Measurements from ENCODE around the gene NEURL3. TPM values are rescaled to one million over a fixed set of nuclear protein-coding genes. Genes with fewer than 3 reads are reported as not detected.
"Not testable (repeated sequence)": the region's sequence is repeated elsewhere in the genome, so short reads cannot be mapped to it uniquely, and the experiment has no call there.

Gene NEURL3
- total RNA-seq = under 1 TPM; 0.48 to 0.57 TPM

DNA sequence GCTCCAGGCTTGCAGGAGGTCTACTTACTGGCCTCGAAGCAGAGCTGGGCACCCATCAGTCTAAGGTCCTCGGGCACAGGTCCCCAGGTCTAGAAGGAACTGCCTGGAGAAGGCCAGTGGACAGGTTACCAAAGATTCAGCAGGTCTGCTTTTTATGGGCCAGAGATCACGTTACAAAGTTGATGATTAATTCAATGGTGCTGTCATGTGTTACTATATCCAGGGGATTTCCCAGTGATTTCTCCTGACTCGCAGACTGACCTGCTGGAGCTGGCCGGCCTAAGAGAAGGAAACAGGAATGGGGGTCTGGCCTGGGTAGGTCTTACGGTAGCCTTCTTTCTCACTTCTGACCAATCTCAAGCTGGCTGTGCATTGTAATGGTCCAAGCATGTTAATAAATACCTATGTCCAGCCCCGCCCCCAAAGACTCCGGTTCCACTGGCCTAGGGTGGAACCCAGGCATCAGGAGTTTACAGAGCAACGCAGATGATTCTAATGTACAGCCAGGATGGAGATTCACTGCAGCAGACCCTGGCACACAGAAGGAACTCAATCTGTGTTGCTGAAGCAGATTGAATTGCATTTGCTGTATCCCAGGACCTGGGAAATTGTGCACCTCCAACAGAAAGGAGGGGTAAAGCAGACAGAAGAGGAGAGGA is at the start of gene NEURL3:
Gene NEURL3 (minus strand): TSS at position 127 of the 659 bp plus-strand sequence. CDS start 71 bp downstream, at position 56.
- DNase-seq = no peak
- Mint-ChIP-seq H3K4me3 (no peak within 1 kb of the TSS), H3K4me1 (ENCODE audit: low read depth) (peaks cover 28% of the 10 kb centered on the region), H3K36me3 (ENCODE audit: low read depth) (no peaks in the 10 kb centered on the region), H3K27me3 (ENCODE audit: low read depth) (peaks cover 5% of the 10 kb centered on the region), H3K9me3 (no peaks in the 10 kb centered on the region), H3K27ac (no peak within 1 kb of the TSS)
- CTCF ChIA-PET = interaction anchor here (0.8 to 9.6 kb wide), 5 partner anchors 23 to 98 kb away, joined by 3 to 195 read pairs (median 7); no protein-coding TSS in a partner anchor
- intact Hi-C loops (cut with micrococcal nuclease) = loop anchor here (5.0 kb wide), 1 partner anchor 298 kb away; the partner anchor contains the start of gene STARD7

- H3K4me3 Mint-ChIP-seq = peak overlapping the region; percentile 52
- peaks cover 34% of the 10 kb centered on the region for H3K4me1 Mint-ChIP-seq (ENCODE audit: low read depth)
- H3K27me3 Mint-ChIP-seq (ENCODE audit: low read depth) = no peaks in the 10 kb centered on the region
- intact Hi-C loops (cut with micrococcal nuclease) = loop anchor here (1.0 to 5.0 kb wide), 5 partner anchors 16 to 208 kb away; partner anchors contain the start of gene CNNM4
- H3K27ac Mint-ChIP-seq = peak overlapping the region; percentile 88
- DNase-seq = peak; percentile 73
- H3K36me3 Mint-ChIP-seq (ENCODE audit: low read depth) = peaks cover 19% of the 10 kb centered on the region
- CTCF ChIA-PET = interaction anchor here (0.6 to 4.7 kb wide), 28 partner anchors 8 to 315 kb away, joined by 3 to 71 read pairs (median 4); partner anchors contain the start of genes ARID5A and CNNM4
- peaks cover 5% of the 10 kb centered on the region for H3K9me3 Mint-ChIP-seq
These were observed 49.4 kb upstream of the NEURL3 start for GRCh38 chr2:96554293-96555145.

DNA sequence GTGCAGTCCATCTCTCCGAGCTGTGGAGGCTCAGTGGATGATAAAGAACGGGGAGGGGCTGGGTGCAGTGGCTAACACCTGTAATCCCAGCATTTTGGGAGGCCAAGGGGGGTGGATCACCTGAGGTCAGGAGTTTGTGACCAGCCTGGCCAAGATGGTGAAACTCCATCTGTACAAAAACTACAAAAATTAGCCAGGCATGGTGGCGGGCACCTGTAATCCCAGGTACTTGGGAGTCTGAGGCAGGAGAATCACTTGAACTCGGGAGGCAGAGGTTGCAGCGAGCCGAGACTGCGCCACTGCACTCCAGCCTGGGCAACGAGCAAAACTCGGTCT is 48.8 kb upstream of the NEURL3 start:
- Mint-ChIP-seq H3K4me1 (ENCODE audit: low read depth) (peaks cover 34% of the 10 kb centered on the region), H3K27ac (peak overlapping the region; percentile 88), H3K4me3 (peak overlapping the region; percentile 52), H3K36me3 (ENCODE audit: low read depth) (peaks cover 20% of the 10 kb centered on the region)
- H3K27me3 Mint-ChIP-seq (ENCODE audit: low read depth); H3K9me3 Mint-ChIP-seq: not testable (repeated sequence)
- intact Hi-C loops (cut with micrococcal nuclease) = loop anchor here (1.0 to 5.0 kb wide), 5 partner anchors 16 to 208 kb away; partner anchors contain the start of gene CNNM4
- peak; percentile 44 for DNase-seq
- CTCF ChIA-PET = interaction anchor here (0.6 to 4.7 kb wide), 28 partner anchors 9 to 315 kb away, joined by 3 to 71 read pairs (median 4); partner anchors contain the start of genes ARID5A and CNNM4

DNA sequence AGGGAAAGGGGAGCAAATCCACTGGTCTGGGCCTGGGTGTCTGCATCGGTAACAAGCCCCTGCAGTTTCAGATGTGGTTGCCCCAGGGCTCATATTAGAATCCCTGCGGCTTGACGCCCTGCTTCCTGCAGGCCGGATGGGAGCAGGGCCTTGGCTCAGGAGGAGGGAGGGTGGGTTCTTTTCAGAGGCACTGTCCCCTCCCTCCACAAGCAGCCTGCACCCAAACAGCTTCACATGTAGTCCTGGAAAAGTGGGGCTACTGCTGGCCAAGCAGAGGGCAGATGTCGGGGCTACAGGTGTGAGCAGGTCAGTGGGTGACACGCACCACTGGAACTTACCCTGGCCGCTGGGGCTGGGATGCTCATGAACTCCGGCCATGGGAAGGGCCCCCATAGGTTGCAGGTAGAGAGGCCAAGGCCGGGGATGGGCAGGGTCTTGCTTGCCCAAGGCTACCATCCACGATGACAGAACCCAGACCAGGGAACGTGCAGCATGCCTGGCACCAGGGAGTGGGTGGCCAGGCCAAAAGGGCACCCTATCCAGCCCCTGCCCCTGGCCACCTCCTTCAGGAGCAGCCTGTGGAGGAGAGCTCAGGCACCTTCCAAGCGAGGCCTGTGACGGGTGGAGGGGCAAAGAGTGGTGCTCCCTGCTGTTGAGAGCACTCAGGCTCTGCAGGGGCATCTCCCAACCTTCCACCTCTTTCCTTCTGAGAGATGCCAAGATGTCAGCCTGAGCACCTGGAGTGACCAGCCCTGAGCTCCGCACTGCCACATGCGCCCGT is 48.2 kb upstream of the NEURL3 start:
- peaks cover 5% of the 10 kb centered on the region for H3K9me3 Mint-ChIP-seq
- H3K36me3 Mint-ChIP-seq (ENCODE audit: low read depth) = peaks cover 20% of the 10 kb centered on the region
- CTCF ChIA-PET = interaction anchor here (0.6 to 4.7 kb wide), 26 partner anchors 10 to 314 kb away, joined by 3 to 71 read pairs (median 4); partner anchors contain the start of genes ARID5A and CNNM4
- peak; percentile 62 for DNase-seq
- no peaks in the 10 kb centered on the region for H3K27me3 Mint-ChIP-seq (ENCODE audit: low read depth)
- intact Hi-C loops (cut with micrococcal nuclease) = loop anchor here (5.0 kb wide), 1 partner anchor 209 kb away; the partner anchor contains the start of gene CNNM4
- H3K27ac Mint-ChIP-seq = peak overlapping the region; percentile 88
- H3K4me1 Mint-ChIP-seq (ENCODE audit: low read depth) = peaks cover 34% of the 10 kb centered on the region
- peak overlapping the region; percentile 52 for H3K4me3 Mint-ChIP-seq

GRCh38 chr2:96552315-96553175 is 47.4 kb upstream of the NEURL3 start:
- Mint-ChIP-seq H3K4me1 (ENCODE audit: low read depth) (peaks cover 39% of the 10 kb centered on the region), H3K4me3 (peak overlapping the region; percentile 42), H3K9me3 (peaks cover 5% of the 10 kb centered on the region), H3K36me3 (ENCODE audit: low read depth) (peaks cover 25% of the 10 kb centered on the region), H3K27ac (peak overlapping the region; percentile 88), H3K27me3 (ENCODE audit: low read depth) (no peaks in the 10 kb centered on the region)
- DNase-seq = peak; percentile 63
- intact Hi-C loops (cut with micrococcal nuclease) = loop anchor here (5.0 kb wide), 1 partner anchor 210 kb away; the partner anchor contains the start of gene CNNM4
- CTCF ChIA-PET = interaction anchor here (0.5 to 4.7 kb wide), 5 partner anchors 12 to 186 kb away, joined by 3 to 71 read pairs (median 20); partner anchors contain the start of gene ARID5A

GRCh38 chr2:96551605-96552314 is 46.6 kb upstream of the NEURL3 start:
- peak overlapping the region; percentile 88 for H3K27ac Mint-ChIP-seq
- intact Hi-C loops (cut with micrococcal nuclease) = loop anchor here (5.0 kb wide), 1 partner anchor 211 kb away; the partner anchor contains the start of gene CNNM4
- CTCF ChIA-PET = interaction anchor here (0.5 to 4.7 kb wide), 3 partner anchors 11 to 185 kb away, joined by 3 to 71 read pairs (median 5); partner anchors contain the start of gene ARID5A
- peaks cover 38% of the 10 kb centered on the region for H3K4me1 Mint-ChIP-seq (ENCODE audit: low read depth)
- peak; percentile 49 for DNase-seq
- peak overlapping the region; percentile 8 for H3K4me3 Mint-ChIP-seq
- peaks cover 32% of the 10 kb centered on the region for H3K36me3 Mint-ChIP-seq (ENCODE audit: low read depth)
- no peaks in the 10 kb centered on the region for H3K27me3 Mint-ChIP-seq (ENCODE audit: low read depth)
- H3K9me3 Mint-ChIP-seq = peaks cover 1% of the 10 kb centered on the region

GRCh38 chr2:96550787-96551604 is 45.8 kb upstream of the NEURL3 start:
- H3K27me3 Mint-ChIP-seq (ENCODE audit: low read depth) = no peaks in the 10 kb centered on the region
- H3K36me3 Mint-ChIP-seq (ENCODE audit: low read depth) = peaks cover 38% of the 10 kb centered on the region
- intact Hi-C loops (cut with micrococcal nuclease) = loop anchor here (5.0 kb wide), 1 partner anchor 211 kb away; the partner anchor contains the start of gene CNNM4
- CTCF ChIA-PET = no interaction called here
- H3K9me3 Mint-ChIP-seq = no peaks in the 10 kb centered on the region
- DNase-seq = peak; percentile 35
- peaks cover 40% of the 10 kb centered on the region for H3K4me1 Mint-ChIP-seq (ENCODE audit: low read depth)
- H3K4me3 Mint-ChIP-seq = no peak overlapping the region
- no peak overlapping the region for H3K27ac Mint-ChIP-seq

- no peaks in the 10 kb centered on the region for H3K9me3 Mint-ChIP-seq
- peaks cover 46% of the 10 kb centered on the region for H3K36me3 Mint-ChIP-seq (ENCODE audit: low read depth)
- CTCF ChIA-PET = no interaction called here
- DNase-seq = no peak
- intact Hi-C loops (cut with micrococcal nuclease) = loop anchor here (5.0 kb wide), 1 partner anchor 212 kb away; the partner anchor contains the start of gene CNNM4
- no peaks in the 10 kb centered on the region for H3K27me3 Mint-ChIP-seq (ENCODE audit: low read depth)
- H3K4me3 Mint-ChIP-seq = no peak overlapping the region
- peaks cover 48% of the 10 kb centered on the region for H3K4me1 Mint-ChIP-seq (ENCODE audit: low read depth)
- no peak overlapping the region for H3K27ac Mint-ChIP-seq
These were observed 45.0 kb upstream of the NEURL3 start for GRCh38 chr2:96549967-96550786.

GRCh38 chr2:96549466-96549785 is 44.3 kb upstream of the NEURL3 start:
- no peak for DNase-seq
- no peaks in the 10 kb centered on the region for H3K9me3 Mint-ChIP-seq
- peaks cover 50% of the 10 kb centered on the region for H3K4me1 Mint-ChIP-seq (ENCODE audit: low read depth)
- intact Hi-C loops (cut with micrococcal nuclease) = no loop called here
- H3K4me3 Mint-ChIP-seq = no peak overlapping the region
- no peak overlapping the region for H3K27ac Mint-ChIP-seq
- H3K36me3 Mint-ChIP-seq (ENCODE audit: low read depth) = peaks cover 51% of the 10 kb centered on the region
- H3K27me3 Mint-ChIP-seq (ENCODE audit: low read depth) = no peaks in the 10 kb centered on the region
- CTCF ChIA-PET = no interaction called here
